Peyer's patch (tissue), 4 donors: ENCODE data around the gene LIPC. TPM values are rescaled to one million over a fixed set of nuclear protein-coding genes. Genes with fewer than 3 reads are reported as not detected.
A peak's percentile ranks its signal among the peaks of the same experiment; 100 is the strongest.
"Not testable (repeated sequence)": the region's sequence is repeated elsewhere in the genome, so short reads cannot be mapped to it uniquely, and the experiment has no call there.

ENCODE experiments used
- DNase-seq, 3 donors: peaks; one replicate each; pipeline ENCODE4 v3.0.0-alpha.2; 2017 to 2019
- H3K27ac ChIP-seq, 4 donors: fragments of 200-600 bp; sonication (generic); one replicate each; pipeline ENCODE4 v1.5.1; 2016 to 2019
- H3K27me3 ChIP-seq, 2 donors: fragments of 200-600 bp; sonication (generic); one replicate each; pipeline ENCODE4 v1.5.1; 2019
- H3K36me3 ChIP-seq, 3 donors: fragments of 200-600 bp; sonication (generic); one replicate each; pipeline ENCODE4 v1.5.1; 2016 to 2019
- H3K4me1 ChIP-seq, 4 donors: fragments of 200-600 bp; sonication (generic); one replicate each; pipeline ENCODE4 v1.5.1; 2016 to 2019
- H3K4me3 ChIP-seq, 4 donors: fragments of 200-600 bp; sonication (generic); 1 replicate in 3 of 4; 2 replicates in 1 of 4; pipeline ENCODE4 v1.5.1; 2016 to 2019; ENCODE audit warnings: mild to moderate bottlenecking in 1 of 4
- H3K9me3 ChIP-seq, 4 donors: fragments of 200-600 bp; sonication (generic); one replicate each; pipeline ENCODE4 v1.5.1; 2016 to 2019; ENCODE audit warnings: mild to moderate bottlenecking in 1 of 4
- POLR2A ChIP-seq, 2 donors: fragments of 450-650 bp; IDR thresholded peaks; one replicate each; pipeline ENCODE4 v1.5.1; 2017; ENCODE audit warnings: antibody characterized with exemption in 2 of 2, mild to moderate bottlenecking in 2 of 2, moderate library complexity in 2 of 2
- total RNA-seq, 4 donors: library from RNA; depleted of rRNA; stranded (reverse); fragments of >200 nt; gene quantifications; one replicate each; pipeline ENCODE4 v1.1.0, GENCODE V29; 2016
- TF ChIP-seq, protein P1 (sequence below), 6 experiments: fragments of 450-650 bp in 4 of 6; fragments of 200-600 bp in 2 of 6; sonication (generic) in 1 of 6; IDR thresholded peaks; one replicate each; pipeline ENCODE4 v1.5.1; 2017 to 2019; ENCODE audit warnings: antibody characterized with exemption in 6 of 6, mild to moderate bottlenecking in 3 of 6, moderate library complexity in 1 of 6

LIPC gene
- total RNA-seq, 4 donors from 2014 or later, result 0.40 to 8.9 (median 1.0) TPM; not detected in 1

DNA sequence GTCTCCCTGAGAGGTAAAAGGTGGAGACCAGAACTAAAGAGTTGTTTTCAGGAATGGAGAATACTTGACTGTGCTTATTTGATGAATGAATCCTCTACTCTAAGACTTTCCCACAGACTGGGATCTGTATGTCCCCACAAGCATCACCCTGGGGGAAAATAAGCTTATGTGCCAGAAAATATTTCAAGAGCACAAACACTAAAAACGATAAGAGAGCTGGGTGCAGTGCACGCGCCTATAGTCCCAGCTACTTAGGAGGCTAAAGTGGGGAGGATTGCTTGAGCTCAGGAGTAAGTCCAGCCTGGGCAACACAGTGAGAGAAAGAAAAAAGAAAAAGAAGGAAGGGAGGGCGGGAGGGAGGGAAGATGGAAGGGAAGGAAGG is 167.0 kb downstream of the LIPC start:
- H3K9me3 ChIP-seq, result no peaks in the 10 kb centered on the region
- H3K36me3 ChIP-seq, result peaks cover 0 to 12% (median 0%) of the 10 kb centered on the region in 3 donors
- H3K27ac ChIP-seq, result no peak overlapping the region
- no peaks in the 10 kb centered on the region for H3K27me3 ChIP-seq
- H3K4me1 ChIP-seq, result peaks cover 0 to 3% (median 0%) of the 10 kb centered on the region in 4 donors
- TF ChIP-seq, protein P1, sequence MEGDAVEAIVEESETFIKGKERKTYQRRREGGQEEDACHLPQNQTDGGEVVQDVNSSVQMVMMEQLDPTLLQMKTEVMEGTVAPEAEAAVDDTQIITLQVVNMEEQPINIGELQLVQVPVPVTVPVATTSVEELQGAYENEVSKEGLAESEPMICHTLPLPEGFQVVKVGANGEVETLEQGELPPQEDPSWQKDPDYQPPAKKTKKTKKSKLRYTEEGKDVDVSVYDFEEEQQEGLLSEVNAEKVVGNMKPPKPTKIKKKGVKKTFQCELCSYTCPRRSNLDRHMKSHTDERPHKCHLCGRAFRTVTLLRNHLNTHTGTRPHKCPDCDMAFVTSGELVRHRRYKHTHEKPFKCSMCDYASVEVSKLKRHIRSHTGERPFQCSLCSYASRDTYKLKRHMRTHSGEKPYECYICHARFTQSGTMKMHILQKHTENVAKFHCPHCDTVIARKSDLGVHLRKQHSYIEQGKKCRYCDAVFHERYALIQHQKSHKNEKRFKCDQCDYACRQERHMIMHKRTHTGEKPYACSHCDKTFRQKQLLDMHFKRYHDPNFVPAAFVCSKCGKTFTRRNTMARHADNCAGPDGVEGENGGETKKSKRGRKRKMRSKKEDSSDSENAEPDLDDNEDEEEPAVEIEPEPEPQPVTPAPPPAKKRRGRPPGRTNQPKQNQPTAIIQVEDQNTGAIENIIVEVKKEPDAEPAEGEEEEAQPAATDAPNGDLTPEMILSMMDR (IDR thresholded peaks at IDR 0.05), result no peak
- TF ChIP-seq POLR2A (IDR thresholded peaks at IDR 0.05), result no peak
- no peak overlapping the region for H3K4me3 ChIP-seq
- DNase-seq, result no peak

DNA sequence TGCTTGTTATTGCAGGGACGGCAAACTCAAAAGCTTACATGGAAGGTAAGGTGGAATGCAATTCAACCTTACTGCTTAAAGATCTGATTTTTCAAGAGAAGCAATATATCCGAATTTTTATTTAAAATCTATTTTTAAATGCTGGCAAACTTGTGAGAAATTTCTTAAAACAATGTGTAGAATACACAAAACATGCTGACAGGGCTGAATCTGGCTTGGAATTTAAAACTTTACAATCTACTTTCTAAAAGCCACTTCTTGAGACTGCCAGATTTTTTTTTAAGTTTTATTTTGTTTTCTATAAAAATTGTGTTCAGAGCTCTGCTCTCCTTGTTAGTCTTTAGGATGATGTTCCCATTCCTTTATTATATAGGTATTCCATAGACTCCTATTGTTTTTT is 171.0 kb downstream of the LIPC start:
- no peak for TF ChIP-seq POLR2A (IDR thresholded peaks at IDR 0.05)
- TF ChIP-seq, protein P1 (IDR thresholded peaks at IDR 0.05), result no peak
- no peak for DNase-seq

DNA sequence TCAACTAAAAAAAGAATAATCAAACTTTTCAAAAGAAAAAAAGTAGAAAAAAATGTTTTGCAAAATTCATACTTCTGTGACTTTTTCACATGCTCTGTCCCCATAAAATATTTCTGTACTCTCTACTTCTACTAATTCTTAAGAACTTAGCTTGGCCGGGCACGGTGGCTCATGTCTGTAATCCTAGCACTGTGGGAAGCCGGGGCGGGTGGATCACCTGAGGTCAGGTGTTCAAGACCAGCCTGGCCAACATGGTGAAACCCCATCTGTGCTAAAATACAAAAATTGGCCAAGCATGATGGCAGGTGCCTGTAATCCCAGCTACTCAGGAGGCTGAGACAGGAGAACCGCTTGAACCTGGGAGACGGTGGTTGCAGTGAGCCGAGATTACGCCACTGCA is 172.1 kb downstream of the LIPC start:
- H3K9me3 ChIP-seq, H3K36me3 ChIP-seq, H3K4me1 ChIP-seq, H3K4me3 ChIP-seq, H3K27me3 ChIP-seq, DNase-seq: not testable (repeated sequence)
- H3K27ac ChIP-seq, result peak overlapping the region in 1 of 4 donors; percentile 22

More for the DNA sequence above, 171.0 kb downstream of the LIPC start:
- Histone ChIP-seq H3K4me1 (peaks cover 0 to 6% (median 0%) of the 10 kb centered on the region in 4 donors), H3K36me3 (no peaks in the 10 kb centered on the region), H3K27me3 (no peaks in the 10 kb centered on the region), H3K9me3 (no peaks in the 10 kb centered on the region), H3K27ac (no peak overlapping the region), H3K4me3 (no peak overlapping the region)

DNA sequence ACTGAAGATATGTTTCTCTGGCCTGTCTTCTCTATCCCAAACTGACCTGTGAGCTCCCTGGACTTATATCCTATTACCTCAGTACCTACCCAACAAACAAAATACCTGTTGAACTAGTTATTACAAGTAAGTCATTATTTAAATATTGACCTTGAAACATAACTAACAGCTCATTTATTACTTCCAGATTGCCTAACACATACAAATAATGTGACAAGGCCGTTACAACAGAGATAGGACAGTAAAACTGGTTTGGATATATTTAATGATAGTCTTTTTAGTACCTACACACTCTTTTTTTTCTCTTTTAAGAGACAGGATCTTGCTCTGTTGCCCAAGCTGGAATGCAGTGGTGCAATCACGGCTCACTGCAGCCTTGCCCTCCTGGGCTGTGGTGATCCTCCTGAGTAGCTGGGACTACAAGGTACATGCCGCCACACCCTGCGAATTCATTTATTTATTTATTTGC is 172.7 kb downstream of the LIPC start:
- Histone ChIP-seq H3K9me3 (no peaks in the 10 kb centered on the region), H3K4me1 (peaks cover 0 to 3% (median 0%) of the 10 kb centered on the region in 4 donors), H3K4me3 (no peak overlapping the region), H3K27ac (peak overlapping the region in 1 of 4 donors; percentile 22), H3K27me3 (no peaks in the 10 kb centered on the region), H3K36me3 (peaks cover 0 to 3% (median 0%) of the 10 kb centered on the region in 3 donors)
- DNase-seq, result peak in 2 of 3 donors; percentile 62
- TF ChIP-seq, protein P1 (IDR thresholded peaks at IDR 0.05), result no peak
- TF ChIP-seq POLR2A (IDR thresholded peaks at IDR 0.05), result no peak

DNA sequence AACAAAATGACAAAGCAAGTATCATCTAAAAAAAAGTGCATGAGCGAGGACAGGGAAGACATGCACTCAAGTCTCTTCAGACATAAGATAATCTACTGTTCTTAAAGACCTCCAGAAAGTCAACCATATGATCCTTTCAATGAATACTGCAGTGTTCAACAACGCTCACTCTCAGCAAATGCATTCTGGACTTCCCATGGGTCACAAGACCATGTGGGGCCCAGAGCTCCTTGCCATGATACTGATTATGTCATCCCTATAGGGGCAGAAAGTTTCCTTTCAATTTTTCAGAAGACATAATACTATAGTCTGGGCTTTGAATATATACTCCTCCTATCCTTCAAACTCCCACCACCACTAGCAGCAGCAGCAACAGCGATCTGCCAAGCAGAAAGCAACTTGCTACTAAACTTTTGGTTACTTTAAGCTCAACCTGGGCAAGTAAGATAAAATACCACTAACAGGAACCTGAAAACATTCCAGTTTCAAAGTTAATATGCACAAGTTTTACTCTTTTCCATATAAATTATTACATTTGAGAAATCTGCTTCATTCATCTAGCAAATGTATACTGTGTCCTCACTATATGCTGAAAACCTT is 174.2 kb downstream of the LIPC start:
- DNase-seq, result no peak
- H3K4me1 ChIP-seq, result peaks cover 0 to 3% (median 0%) of the 10 kb centered on the region in 4 donors
- no peaks in the 10 kb centered on the region for H3K27me3 ChIP-seq
- no peak overlapping the region for H3K4me3 ChIP-seq
- TF ChIP-seq, protein P1 (IDR thresholded peaks at IDR 0.05), result no peak
- TF ChIP-seq POLR2A (IDR thresholded peaks at IDR 0.05), result no peak
- H3K36me3 ChIP-seq, result peaks cover 0 to 8% (median 0%) of the 10 kb centered on the region in 3 donors
- H3K9me3 ChIP-seq, result no peaks in the 10 kb centered on the region
- H3K27ac ChIP-seq, result no peak overlapping the region

DNA sequence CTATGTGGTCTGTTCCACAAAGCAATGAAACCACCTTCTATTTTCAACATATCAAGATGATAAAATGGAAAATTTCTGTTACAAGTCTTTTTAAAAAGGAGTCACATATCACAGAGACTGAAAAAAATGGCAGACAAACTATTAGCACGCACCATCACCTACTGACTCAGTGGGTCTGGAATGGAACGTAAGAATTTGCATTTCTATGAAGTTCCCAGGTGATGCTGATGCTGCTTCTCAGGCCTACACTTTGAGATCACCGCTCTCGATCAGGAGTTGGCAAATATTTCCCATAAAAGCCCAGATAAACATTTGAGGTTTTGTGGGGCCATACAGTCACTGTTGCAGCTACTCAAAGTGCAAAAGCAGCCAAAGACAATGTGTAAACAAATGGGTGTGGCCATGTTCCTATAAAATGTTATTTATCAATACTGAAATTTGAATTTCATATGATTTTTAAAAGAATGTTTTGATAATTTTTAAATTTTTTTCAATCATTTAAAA is 174.8 kb downstream of the LIPC start:
- Histone ChIP-seq H3K9me3 (no peaks in the 10 kb centered on the region), H3K27me3 (no peaks in the 10 kb centered on the region), H3K4me3 (no peak overlapping the region), H3K4me1 (peaks cover 0 to 3% (median 0%) of the 10 kb centered on the region in 4 donors), H3K27ac (no peak overlapping the region), H3K36me3 (peaks cover 0 to 8% (median 0%) of the 10 kb centered on the region in 3 donors)
- TF ChIP-seq, protein P1 (IDR thresholded peaks at IDR 0.05), result no peak
- TF ChIP-seq POLR2A (IDR thresholded peaks at IDR 0.05), result no peak
- no peak for DNase-seq
